Activated T-cell treated with anti-CD3 and anti-CD28 coated beads, Interleukin-2, amount 50 U/mL, for 24 hours (primary cell): ENCODE data around the gene MVB12B.

Source experiments
- DNase-seq: peaks from one replicate; pipeline ENCODE4 v3.0.0-alpha.2; 2020
- H3K27ac Mint-ChIP-seq: 2 replicates; pipeline ENCODE4 v1.8.0; 2020; ENCODE audit warnings: mild to moderate bottlenecking, mixed read lengths
- H3K27me3 Mint-ChIP-seq: 2 replicates; pipeline ENCODE4 v1.8.0; 2020; ENCODE audit warnings: mixed read lengths
- H3K36me3 Mint-ChIP-seq: 2 replicates; pipeline ENCODE4 v1.8.0; 2020; ENCODE audit warnings: low read depth, mixed read lengths
- H3K4me1 Mint-ChIP-seq: 2 replicates; pipeline ENCODE4 v1.8.0; 2020; ENCODE audit warnings: low read depth, mixed read lengths
- H3K4me3 Mint-ChIP-seq: 2 replicates; pipeline ENCODE4 v1.8.0; 2020; ENCODE audit warnings: mild to moderate bottlenecking, moderate library complexity, mixed read lengths
- H3K9me3 Mint-ChIP-seq: 2 replicates; pipeline ENCODE4 v1.8.0; 2020; ENCODE audit warnings: mixed read lengths

MVB12B gene

GRCh38 chr9:126478216-126478981 lies 151.8 kb downstream of the MVB12B start:
- H3K9me3 Mint-ChIP-seq = no peaks in the 10 kb centered on the region
- no peaks in the 10 kb centered on the region for H3K36me3 Mint-ChIP-seq
- H3K27ac Mint-ChIP-seq = no peak overlapping the region
- peaks cover 10% of the 10 kb centered on the region for H3K27me3 Mint-ChIP-seq
- no peak for DNase-seq
- H3K4me1 Mint-ChIP-seq = peaks cover 9% of the 10 kb centered on the region
- no peak overlapping the region for H3K4me3 Mint-ChIP-seq

- Mint-ChIP-seq H3K36me3 (no peaks in the 10 kb centered on the region), H3K9me3 (no peaks in the 10 kb centered on the region), H3K27me3 (no peaks in the 10 kb centered on the region), H3K4me1 (peaks cover 12% of the 10 kb centered on the region), H3K27ac (no peak overlapping the region), H3K4me3 (no peak overlapping the region)
- DNase-seq = no peak
Measured at GRCh38 chr9:126479515-126479914, 152.9 kb downstream of the MVB12B start.

- Mint-ChIP-seq H3K36me3 (no peaks in the 10 kb centered on the region), H3K27ac (no peak overlapping the region), H3K4me1 (peaks cover 12% of the 10 kb centered on the region), H3K4me3 (no peak overlapping the region), H3K9me3 (no peaks in the 10 kb centered on the region), H3K27me3 (no peaks in the 10 kb centered on the region)
- DNase-seq = no peak
Measured at GRCh38 chr9:126480813-126481212, 154.2 kb downstream of the MVB12B start.

DNA sequence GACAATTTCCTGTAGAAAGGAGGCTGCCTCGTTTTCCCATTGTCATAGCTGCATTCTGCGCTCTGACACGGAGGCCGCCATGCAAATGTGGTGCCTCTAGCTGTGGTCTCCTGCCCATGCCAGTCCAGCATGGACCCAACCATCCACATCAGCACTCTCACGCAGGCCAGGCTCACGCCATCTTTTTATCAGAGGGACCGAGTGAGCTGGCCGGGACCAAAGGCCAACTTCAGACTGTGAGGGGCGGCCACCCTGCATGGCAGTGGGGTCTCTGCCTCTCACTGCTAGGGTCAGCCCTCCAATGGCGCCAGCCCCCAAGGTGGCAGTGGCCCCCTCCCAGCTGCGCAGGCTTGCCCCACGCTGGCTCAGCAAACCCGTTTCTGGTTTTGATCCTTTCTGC lies 155.2 kb downstream of the MVB12B start:
- Mint-ChIP-seq H3K27ac (no peak overlapping the region), H3K27me3 (no peaks in the 10 kb centered on the region), H3K9me3 (no peaks in the 10 kb centered on the region)

GRCh38 chr9:126482361-126483044 lies 155.9 kb downstream of the MVB12B start:
- no peaks in the 10 kb centered on the region for H3K27me3 Mint-ChIP-seq
- DNase-seq = no peak
- peaks cover 12% of the 10 kb centered on the region for H3K4me1 Mint-ChIP-seq
- no peak overlapping the region for H3K27ac Mint-ChIP-seq
- no peaks in the 10 kb centered on the region for H3K36me3 Mint-ChIP-seq
- H3K4me3 Mint-ChIP-seq = no peak overlapping the region
- H3K9me3 Mint-ChIP-seq = no peaks in the 10 kb centered on the region

More for the DNA sequence above, 155.2 kb downstream of the MVB12B start:
- Mint-ChIP-seq H3K4me3 (no peak overlapping the region), H3K4me1 (peaks cover 12% of the 10 kb centered on the region), H3K36me3 (no peaks in the 10 kb centered on the region)
- DNase-seq = no peak

GRCh38 chr9:126483468-126484073 lies 156.9 kb downstream of the MVB12B start:
- no peak overlapping the region for H3K27ac Mint-ChIP-seq
- no peak overlapping the region for H3K4me3 Mint-ChIP-seq
- no peaks in the 10 kb centered on the region for H3K9me3 Mint-ChIP-seq
- no peak for DNase-seq
- no peaks in the 10 kb centered on the region for H3K27me3 Mint-ChIP-seq
- H3K4me1 Mint-ChIP-seq = peaks cover 12% of the 10 kb centered on the region
- H3K36me3 Mint-ChIP-seq = no peaks in the 10 kb centered on the region

DNA sequence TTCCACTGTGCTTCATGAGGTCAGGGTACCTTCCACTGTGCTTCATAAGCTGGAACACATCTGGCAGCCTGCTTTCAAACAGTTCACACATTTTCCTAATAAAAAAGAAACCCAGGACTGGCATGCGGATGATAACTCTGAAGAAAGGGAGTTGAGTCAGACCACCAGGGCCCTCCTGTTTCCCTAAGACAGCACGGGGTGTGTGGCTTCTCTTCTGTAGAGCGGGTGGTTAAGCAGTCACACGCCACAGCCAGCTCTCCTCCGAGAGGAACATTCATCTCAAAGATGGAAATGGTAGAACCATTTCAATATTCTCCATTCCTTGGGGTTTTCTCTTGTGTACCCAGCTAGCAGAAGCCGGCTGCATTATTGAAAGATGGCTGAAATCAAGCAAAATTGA lies 159.0 kb downstream of the MVB12B start:
- Mint-ChIP-seq H3K27ac (no peak overlapping the region), H3K4me3 (no peak overlapping the region), H3K9me3 (no peaks in the 10 kb centered on the region), H3K36me3 (no peaks in the 10 kb centered on the region), H3K27me3 (peaks cover 4% of the 10 kb centered on the region), H3K4me1 (peaks cover 19% of the 10 kb centered on the region)
- no peak for DNase-seq

DNA sequence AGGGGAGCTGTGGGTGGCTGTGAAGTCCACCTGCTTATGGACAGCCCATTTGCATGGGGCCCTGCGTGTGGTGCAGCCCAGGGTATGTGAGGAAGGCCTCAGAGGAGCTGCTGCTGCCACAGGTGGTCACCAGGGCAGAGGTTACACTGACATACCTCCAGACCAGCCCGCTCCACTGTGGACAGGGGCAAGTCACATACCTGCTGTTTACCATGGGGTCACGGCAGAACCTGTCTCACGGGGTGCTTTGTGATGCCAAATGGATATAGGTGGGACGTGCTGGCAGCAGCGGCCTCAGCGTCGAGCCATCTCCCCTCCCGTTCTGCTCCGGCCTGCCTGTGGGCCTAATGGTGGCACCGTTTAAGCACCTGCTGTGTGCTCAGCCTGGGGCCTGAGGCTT lies 159.6 kb downstream of the MVB12B start:
- DNase-seq = no peak
- Mint-ChIP-seq H3K27ac (no peak overlapping the region), H3K4me3 (no peak overlapping the region), H3K9me3 (no peaks in the 10 kb centered on the region), H3K4me1 (peaks cover 25% of the 10 kb centered on the region), H3K27me3 (peaks cover 9% of the 10 kb centered on the region), H3K36me3 (no peaks in the 10 kb centered on the region)

GRCh38 chr9:126487856-126488255 lies 161.2 kb downstream of the MVB12B start:
- H3K36me3 Mint-ChIP-seq = no peaks in the 10 kb centered on the region
- no peaks in the 10 kb centered on the region for H3K9me3 Mint-ChIP-seq
- H3K27me3 Mint-ChIP-seq = peaks cover 10% of the 10 kb centered on the region
- peaks cover 25% of the 10 kb centered on the region for H3K4me1 Mint-ChIP-seq
- DNase-seq = no peak
- no peak overlapping the region for H3K4me3 Mint-ChIP-seq
- H3K27ac Mint-ChIP-seq = no peak overlapping the region

- Mint-ChIP-seq H3K27ac (no peak overlapping the region), H3K36me3 (no peaks in the 10 kb centered on the region), H3K4me1 (peaks cover 23% of the 10 kb centered on the region), H3K4me3 (no peak overlapping the region), H3K27me3 (peaks cover 10% of the 10 kb centered on the region), H3K9me3 (no peaks in the 10 kb centered on the region)
- no peak for DNase-seq
Measured at GRCh38 chr9:126488310-126488709, 161.7 kb downstream of the MVB12B start.

DNA sequence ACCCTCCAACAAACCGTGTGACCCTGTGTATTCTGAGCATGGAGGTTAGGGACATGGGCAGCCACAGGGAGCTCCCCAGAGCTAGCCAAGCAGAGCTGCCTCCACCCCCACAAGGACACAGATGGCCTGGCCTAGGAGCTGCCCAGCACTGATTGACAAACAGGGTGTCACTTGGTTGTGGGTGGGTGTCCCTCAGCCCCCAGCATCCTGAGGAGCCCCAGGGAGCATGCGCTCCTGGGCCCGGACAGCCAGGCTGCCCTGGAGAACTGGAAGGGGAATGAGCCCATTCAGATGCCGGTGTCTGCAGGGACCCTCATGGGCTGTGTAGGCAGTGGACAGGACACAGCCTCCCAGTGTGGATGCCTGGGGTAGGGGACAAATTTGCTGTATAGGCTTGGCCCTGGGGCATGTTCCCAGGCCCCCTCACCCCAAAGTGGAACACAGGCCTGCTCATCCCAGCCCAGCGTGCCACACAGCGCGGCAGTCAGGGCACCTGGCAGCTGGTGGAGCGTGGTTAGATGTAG lies 162.3 kb downstream of the MVB12B start:
- DNase-seq = no peak
- Mint-ChIP-seq H3K4me1 (peaks cover 17% of the 10 kb centered on the region), H3K27ac (no peak overlapping the region), H3K9me3 (no peaks in the 10 kb centered on the region), H3K27me3 (peaks cover 10% of the 10 kb centered on the region), H3K4me3 (no peak overlapping the region), H3K36me3 (no peaks in the 10 kb centered on the region)

DNA sequence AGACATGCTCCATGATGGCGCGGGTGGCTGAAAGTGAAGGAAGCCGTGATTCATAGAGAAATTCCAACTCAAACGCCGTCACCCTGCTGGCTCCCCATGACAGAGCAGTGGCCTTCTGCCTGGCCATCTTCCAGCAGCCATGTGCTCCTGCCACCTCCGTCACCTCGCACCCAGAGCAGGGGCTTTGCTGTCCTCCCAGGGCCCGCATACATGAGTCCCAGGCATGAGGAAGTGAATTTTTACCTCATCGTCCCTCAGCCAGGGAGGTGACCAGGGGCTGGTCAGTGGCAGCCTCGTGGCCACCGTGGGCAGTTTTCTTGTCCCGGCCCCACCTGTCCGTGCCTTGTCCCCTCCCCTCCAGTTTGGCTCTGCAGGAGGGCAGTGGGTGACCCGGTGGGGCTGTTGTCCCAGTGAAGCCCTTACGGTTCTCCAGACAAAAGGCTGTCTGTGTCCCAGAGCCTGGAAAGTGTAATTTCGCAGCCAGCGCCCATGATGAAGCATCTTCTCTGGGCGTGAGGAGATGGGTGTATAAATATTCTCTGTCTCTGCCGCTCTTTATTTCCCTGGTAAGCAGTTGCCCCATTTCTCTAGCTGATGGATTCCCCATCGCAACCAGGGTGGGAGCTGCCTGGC lies 163.1 kb downstream of the MVB12B start:
- H3K9me3 Mint-ChIP-seq = no peaks in the 10 kb centered on the region
- no peak overlapping the region for H3K27ac Mint-ChIP-seq
- H3K4me1 Mint-ChIP-seq = peaks cover 14% of the 10 kb centered on the region
- H3K36me3 Mint-ChIP-seq = no peaks in the 10 kb centered on the region
- H3K4me3 Mint-ChIP-seq = no peak overlapping the region
- DNase-seq = no peak
- H3K27me3 Mint-ChIP-seq = peaks cover 10% of the 10 kb centered on the region

DNA sequence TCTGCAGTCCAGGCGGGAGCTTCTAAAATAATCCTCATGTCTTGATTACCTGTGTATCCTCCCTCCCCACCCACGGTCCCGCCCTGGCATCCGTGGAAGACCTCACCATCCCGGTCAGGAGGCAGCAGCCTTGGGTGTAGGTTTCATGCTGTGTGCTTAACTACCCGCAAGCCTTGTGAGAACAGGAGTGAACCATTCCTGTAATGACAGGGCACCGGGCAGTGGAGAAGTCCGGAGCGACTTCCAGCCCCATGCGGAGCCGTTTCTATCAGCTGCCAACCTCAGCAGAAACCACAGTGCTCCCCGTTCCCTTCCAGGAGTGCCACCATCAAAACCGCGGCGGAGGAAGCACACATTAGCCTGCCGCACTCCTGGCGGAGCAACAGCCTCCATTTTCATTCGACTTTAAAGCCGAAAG lies 163.6 kb downstream of the MVB12B start:
- no peak overlapping the region for H3K4me3 Mint-ChIP-seq
- no peak for DNase-seq
- no peaks in the 10 kb centered on the region for H3K9me3 Mint-ChIP-seq
- peaks cover 10% of the 10 kb centered on the region for H3K27me3 Mint-ChIP-seq
- H3K27ac Mint-ChIP-seq = no peak overlapping the region
- peaks cover 14% of the 10 kb centered on the region for H3K4me1 Mint-ChIP-seq
- H3K36me3 Mint-ChIP-seq = no peaks in the 10 kb centered on the region

DNA sequence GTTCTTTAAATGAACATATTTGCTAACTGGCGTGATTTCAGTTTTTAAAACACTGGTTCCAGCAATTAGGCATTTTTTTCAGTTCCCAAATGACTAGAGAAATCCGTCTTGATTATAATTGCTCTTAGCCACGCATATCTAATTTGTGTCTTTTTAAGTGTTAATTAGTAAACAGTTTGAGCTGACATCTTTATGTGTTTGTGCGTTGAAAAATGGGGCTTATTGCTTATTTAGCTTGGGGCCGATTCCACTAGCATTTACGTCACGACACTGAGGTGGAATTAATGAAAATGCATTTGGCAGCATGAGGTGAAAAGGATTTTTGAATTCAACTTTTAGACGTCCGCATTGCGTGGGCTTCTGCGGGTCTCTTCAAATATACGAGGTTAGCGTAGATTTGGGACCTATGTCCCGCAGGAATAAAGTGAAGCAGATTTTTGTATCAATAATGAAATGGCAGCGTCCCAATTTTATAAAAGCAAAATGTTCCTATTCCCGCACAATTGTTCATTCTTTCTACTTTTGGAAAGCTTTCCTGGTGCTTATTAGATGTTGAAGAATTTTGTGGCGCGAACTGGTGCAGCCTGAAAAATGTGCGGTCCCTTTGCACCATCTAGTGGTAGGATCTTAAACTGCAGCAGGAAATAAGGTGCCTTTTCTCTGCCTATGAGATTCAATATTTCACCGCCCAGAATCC lies 164.4 kb downstream of the MVB12B start:
- Mint-ChIP-seq H3K4me1 (peaks cover 14% of the 10 kb centered on the region), H3K4me3 (no peak overlapping the region), H3K27ac (no peak overlapping the region), H3K9me3 (no peaks in the 10 kb centered on the region), H3K27me3 (peaks cover 10% of the 10 kb centered on the region), H3K36me3 (no peaks in the 10 kb centered on the region)
- no peak for DNase-seq
